PC-3 (cell line): ENCODE data around the gene C14orf93. TPM values are rescaled to one million over a fixed set of nuclear protein-coding genes. Genes with fewer than 3 reads are reported as not detected.

Experiments
- ATAC-seq: fragments of 200-7000 bp; cut with Tn5 transposase; 2 replicates; pipeline ENCODE4 v1.9.1; 2020; ENCODE audit warnings: mild to moderate bottlenecking, moderate library complexity
- BruUV-seq: library from RNA; stranded (reverse); fragments of 400-500 nt; replicated peaks from 2 replicates; lab custom pipeline; 2021; lab: Mats Ljungman, UMichigan
- CTCF ChIA-PET: fragments of 300-600 bp; sonication (Branson Sonifier 250); formaldehyde crosslinking; loops from one replicate; lab custom pipeline; 2022; ENCODE audit warnings: antibody characterized with exemption; lab: Charles Lee
- POLR2A ChIA-PET: fragments of 300-600 bp; sonication (Branson Sonifier 250); formaldehyde crosslinking; loops from one replicate; lab custom pipeline; 2022; ENCODE audit warnings: antibody characterized with exemption; ENCODE audit not compliant: unreplicated experiment; lab: Charles Lee
- DNase-seq: peaks from one replicate; pipeline ENCODE4 v3.0.0-alpha.2; 2015
- H2AFZ ChIP-seq: fragments of 300-600 bp; sonication (generic); 2 replicates; pipeline ENCODE4 v1.6.0; 2016; ENCODE audit warnings: antibody characterized with exemption, low read length
- H3F3A ChIP-seq: fragments of 300-600 bp; sonication (generic); one replicate; pipeline ENCODE4 v1.6.0; 2017; ENCODE audit warnings: antibody characterized with exemption, low read length, control low read depth, mild to moderate bottlenecking; ENCODE audit not compliant: unreplicated experiment
- H3K27ac ChIP-seq: fragments of 300-600 bp; sonication (generic); 2 replicates; pipeline ENCODE4 v1.5.1; 2016; ENCODE audit warnings: mild to moderate bottlenecking, low read length
- H3K27me3 ChIP-seq: fragments of 300-600 bp; sonication (generic); 2 replicates; pipeline ENCODE4 v1.6.1; 2016; ENCODE audit warnings: low read length, mixed read lengths
- H3K36me3 ChIP-seq: fragments of 300-600 bp; sonication (generic); 2 replicates; pipeline ENCODE4 v1.6.1; 2016; ENCODE audit warnings: low read depth, mixed run types, low read length, mixed read lengths
- H3K4me1 ChIP-seq: fragments of 300-600 bp; sonication (generic); 2 replicates; pipeline ENCODE4 v1.5.1; 2016; ENCODE audit warnings: low read length; ENCODE audit not compliant: insufficient read depth
- H3K4me2 ChIP-seq: fragments of 300-600 bp; sonication (generic); 2 replicates; pipeline ENCODE4 v1.6.0; 2016; ENCODE audit warnings: low read length
- H3K4me3 ChIP-seq: fragments of 300-600 bp; sonication (generic); 2 replicates; pipeline ENCODE4 v1.5.1; 2016; ENCODE audit warnings: mild to moderate bottlenecking, low read length, mixed read lengths
- H3K79me2 ChIP-seq: fragments of 300-600 bp; sonication (generic); 2 replicates; pipeline ENCODE4 v1.6.1; 2017; ENCODE audit warnings: low read length, mixed read lengths
- H3K9ac ChIP-seq: fragments of 300-600 bp; sonication (generic); 2 replicates; pipeline ENCODE4 v1.6.0; 2016; ENCODE audit warnings: mild to moderate bottlenecking, low read length
- H3K9me2 ChIP-seq: fragments of 300-600 bp; sonication (generic); replicated peaks from 2 replicates; pipeline ENCODE4 v1.6.1; 2016; ENCODE audit warnings: mixed run types, low read length, mixed read lengths
- H3K9me3 ChIP-seq: fragments of 300-600 bp; sonication (generic); 2 replicates; pipeline ENCODE4 v1.6.1; 2016; ENCODE audit warnings: low read length, mixed read lengths
- H4K20me1 ChIP-seq: fragments of 300-600 bp; sonication (generic); 2 replicates; pipeline ENCODE4 v1.6.1; 2016; ENCODE audit warnings: low read length, mixed read lengths
- CTCF ChIP-seq: fragments of 300-600 bp; sonication (generic); conservative IDR thresholded peaks from 2 replicates; pipeline ENCODE4 v1.5.1; 2017; ENCODE audit warnings: antibody characterized with exemption, low read depth, mild to moderate bottlenecking, low read length
- EZH2 ChIP-seq: fragments of 300-600 bp; sonication (generic); IDR thresholded peaks from one replicate; pipeline ENCODE4 v1.6.1; 2017; ENCODE audit warnings: antibody characterized with exemption, mild to moderate bottlenecking, low read length; ENCODE audit not compliant: unreplicated experiment
- EZH2phosphoT487 ChIP-seq: fragments of 300-600 bp; sonication (generic); IDR thresholded peaks from 2 replicates; pipeline ENCODE4 v1.6.1; 2018; ENCODE audit warnings: mild to moderate bottlenecking, antibody characterized with exemption, low read length, borderline replicate concordance
- intact Hi-C: fragments of 100-400 bp; cut with micrococcal nuclease; formaldehyde crosslinking; loops from 2 replicates; pipeline ENCODE4 v1.9.0; 2023
- total RNA-seq: library from RNA; depleted of rRNA; stranded (reverse); fragments of >200 nt; gene quantifications from 2 replicates; pipeline ENCODE4 v1.2.3, GENCODE V29; 2014

Gene C14orf93
- total RNA-seq, 1 experiment from 2014 or later, result 5.8 TPM

- H3K4me3 ChIP-seq, result peak overlapping the region; percentile 67
- H4K20me1 ChIP-seq, result no peaks in the 10 kb centered on the region
- H3K9me2 ChIP-seq, result no peaks in the 10 kb centered on the region
- H3K36me3 ChIP-seq, result no peaks in the 10 kb centered on the region
- H3K4me1 ChIP-seq, result peaks cover 40% of the 10 kb centered on the region
- TF ChIP-seq EZH2phosphoT487 (no peak), CTCF (no peak), EZH2 (no peak)
- intact Hi-C loops, result no loop called here
- peak overlapping the region; percentile 44 for H3K27ac ChIP-seq
- H3K27me3 ChIP-seq, result no peaks in the 10 kb centered on the region
- ChIA-PET POLR2A (no interaction called here), CTCF (no interaction called here)
- TSS peak; percentile 85 for BruUV-seq
- no peaks in the 10 kb centered on the region for H3K9me3 ChIP-seq
- H3K79me2 ChIP-seq, result peaks cover 4% of the 10 kb centered on the region; the same call in 1 of the 2 replicates
- H3F3A ChIP-seq, result peaks cover 7% of the 10 kb centered on the region
- H3K4me2 ChIP-seq, result peak overlapping the region; percentile 80
- DNase-seq (no peak), ATAC-seq (no peak)
- peak overlapping the region; percentile 90 for H2AFZ ChIP-seq
- H3K9ac ChIP-seq, result peak overlapping the region; percentile 65
These were observed 432 bp downstream of the C14orf93 start for GRCh38 chr14:23009483-23009938.

DNA sequence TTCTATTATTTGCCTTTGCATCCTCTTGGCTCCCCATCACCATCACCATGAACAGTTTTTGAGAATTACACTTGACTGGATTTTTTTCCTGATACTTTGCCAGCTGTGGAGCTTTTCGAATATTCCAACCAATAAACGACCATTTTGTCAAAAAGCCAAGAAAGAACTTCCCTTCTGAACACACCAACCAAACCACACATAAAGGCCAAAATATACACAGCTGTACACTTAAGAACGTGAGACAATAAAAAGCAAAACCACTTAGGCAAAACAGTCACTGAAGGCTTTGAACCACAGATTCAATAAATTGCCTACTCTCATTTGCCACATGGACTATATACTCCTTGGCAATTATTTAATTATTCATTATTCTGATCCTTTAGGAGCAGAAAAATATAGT lies 1.1 kb downstream of the C14orf93 start:
- Histone ChIP-seq H3K9me2 (no peaks in the 10 kb centered on the region), H2AFZ (no peak overlapping the region), H3K4me3 (peak overlapping the region; percentile 67; the same call in 1 of the 2 replicates), H3K9me3 (no peaks in the 10 kb centered on the region), H3K9ac (no peak overlapping the region), H3K36me3 (no peaks in the 10 kb centered on the region), H3K79me2 (peaks cover 4% of the 10 kb centered on the region; the same call in 1 of the 2 replicates), H3K27me3 (no peaks in the 10 kb centered on the region), H3K27ac (no peak overlapping the region), H3K4me2 (peak overlapping the region; percentile 80), H3F3A (peaks cover 7% of the 10 kb centered on the region), H4K20me1 (no peaks in the 10 kb centered on the region), H3K4me1 (peaks cover 40% of the 10 kb centered on the region)
- peak; percentile 36 for DNase-seq
- intact Hi-C loops, result loop anchor here (1.0 kb wide), 1 partner anchor 25 kb away; the partner anchor contains the start of gene PSMB5
- CTCF ChIA-PET, result interaction anchor here (0.7 kb wide), 1 partner anchor 101 kb away, joined by 3 read pairs; no protein-coding TSS in a partner anchor
- no TSS peak for BruUV-seq
- no peak for ATAC-seq
- POLR2A ChIA-PET, result interaction anchor here (0.6 kb wide), 1 partner anchor 179 kb away, joined by 10 read pairs; no protein-coding TSS in a partner anchor
- TF ChIP-seq CTCF, result no peak
- no peak for TF ChIP-seq EZH2phosphoT487
- TF ChIP-seq EZH2, result no peak
